Adrenal gland (tissue), 12 donors: Measurements from ENCODE around the gene ABCB11. TPM values are rescaled to one million over a fixed set of nuclear protein-coding genes. Genes with fewer than 3 reads are reported as not detected.

Source experiments
- DNase-seq, 7 donors: peaks; one replicate each; pipeline ENCODE4 v3.0.0-alpha.2; 2019 to 2020
- H3K27ac ChIP-seq, 5 donors: fragments of 200-600 bp; sonication (generic) in 4 of 5; 1 replicate in 3 of 5; 2 replicates in 2 of 5; pipeline versions ENCODE4 v1.5.1 to v1.8.0; 2016 to 2020; ENCODE audit warnings: mild to moderate bottlenecking in 1 of 5
- H3K27me3 ChIP-seq: fragments of 200-600 bp; 2 replicates; pipeline ENCODE4 v1.8.0; 2021
- H3K36me3 ChIP-seq, 2 donors: fragments of 200-600 bp; replicated peaks in 1 of 2; 1 replicate in 1 of 2; 2 replicates in 1 of 2; pipeline versions ENCODE4 v1.5.1 to v1.8.0; 2018 to 2022
- H3K4me1 ChIP-seq, 2 donors: fragments of 200-600 bp; replicated peaks in 1 of 2; 1 replicate in 1 of 2; 2 replicates in 1 of 2; pipeline versions ENCODE4 v1.5.1 to v1.8.0; 2018 to 2021
- H3K4me3 ChIP-seq, 4 donors: fragments of 200-600 bp; sonication (generic) in 3 of 4; one replicate each; pipeline ENCODE4 v1.5.1; 2016 to 2018
- H3K9me3 ChIP-seq, 3 donors: fragments of 200-600 bp; sonication (generic) in 1 of 3; replicated peaks in 1 of 3; 1 replicate in 2 of 3; 2 replicates in 1 of 3; pipeline versions ENCODE4 v1.5.1 to v1.8.0; 2016 to 2021
- CTCF ChIP-seq, 6 experiments: fragments of 450-650 bp in 4 of 6; fragments of 200-600 bp in 2 of 6; sonication (generic) in 1 of 6; IDR thresholded peaks; 1 replicate in 5 of 6; 2 replicates in 1 of 6; pipeline versions ENCODE4 v1.5.1 to v1.8.0; 2016 to 2021; ENCODE audit warnings: antibody characterized with exemption in 6 of 6, mild to moderate bottlenecking in 2 of 6, moderate library complexity in 1 of 6
- POLR2A ChIP-seq, 2 donors: fragments of 450-650 bp; IDR thresholded peaks; one replicate each; pipeline ENCODE4 v1.6.1; 2017; ENCODE audit warnings: antibody characterized with exemption in 2 of 2, mild to moderate bottlenecking in 2 of 2, moderate library complexity in 1 of 2
- WGBS, 4 donors: extraction: QIAGEN DNeasy Blood & Tissue Kit in 2 of 4; methylation state at CpG; one replicate each; pipeline versions ENCODE4 v1.1.5 to v1.1.7; 2013 to 2017; 5-methylcytosine and 5-hydroxymethylcytosine counted together
- intact Hi-C, 2 donors: fragments of 100-400 bp; cut with DNase I; formaldehyde crosslinking; loops; one replicate each; pipeline versions ENCODE4 v1.14.1 to v1.15.0; 2022 to 2023
- polyA plus RNA-seq, 3 donors: library from polyadenylated mRNA; stranded (reverse); fragments of 200-250 nt in 2 of 3; fragments of 350-450 nt in 1 of 3; fragmentation: Illumina TruSeq in 1 of 3; extraction: RNeasy Lipid Tissue Mini Kit (QIAGEN cat#74804) in 1 of 3; gene quantifications; one replicate each; pipeline ENCODE4 v1.2.3, GENCODE V29; 2013 to 2014
- total RNA-seq, 9 donors: library from RNA; depleted of rRNA in 4 of 9; stranded (reverse); fragments of >200 nt in 4 of 9; fragments of 120-200 nt in 1 of 9; fragmentation: NEBNext Ultra II Directional in 1 of 9; extraction: Animal tissue kit (Norgen Biotek cat#: 25700) in 1 of 9; gene quantifications; one replicate each; pipeline versions ENCODE4 v1.1.0 to v1.2.4, GENCODE V29; 2013 to 2023
- donor health status: healthy with polysubstance abuse.
- donor health status: Bipolar disorder and iron deficiency.
- donor health status: DM: yes; HTN: yes; CAD: no.
- donor health status: DM: no; HTN: no; CAD: no.
- donor health status: DM: no; HTN: no; CAD: no.
- donor health status: DM: yes; HTN: yes; CAD: no.

The ABCB11 gene
- total and polyA plus RNA-seq, 12 donors, result 0.05 to 1.4 (median 0.31) TPM; not detected in 7

GRCh38 chr2:169010633-169011460, 20.3 kb downstream of the ABCB11 start:
- Histone ChIP-seq H3K27ac (no peak overlapping the region), H3K9me3 (no peaks in the 10 kb centered on the region), H3K4me3 (no peak overlapping the region), H3K27me3 (no peaks in the 10 kb centered on the region), H3K4me1 (no peaks in the 10 kb centered on the region), H3K36me3 (no peaks in the 10 kb centered on the region)
- no peak for DNase-seq
- TF ChIP-seq CTCF (IDR thresholded peaks at IDR 0.05) (no peak), POLR2A (IDR thresholded peaks at IDR 0.05) (no peak)
- WGBS, 4 donors, result 80 to 88% (median 86%) methylated on average over 8 of the region's 8 CpGs
- intact Hi-C loops, result no loop called here

- Histone ChIP-seq H3K9me3 (no peaks in the 10 kb centered on the region), H3K4me1 (no peaks in the 10 kb centered on the region), H3K27me3 (no peaks in the 10 kb centered on the region), H3K27ac (no peak overlapping the region), H3K4me3 (no peak overlapping the region), H3K36me3 (no peaks in the 10 kb centered on the region)
- no peak for DNase-seq
- 40 to 51% (median 48%) methylated on average over 3 of the region's 3 CpGs for WGBS, 4 donors
- intact Hi-C loops, result no loop called here
- no peak for TF ChIP-seq CTCF (IDR thresholded peaks at IDR 0.05)
- no peak for TF ChIP-seq POLR2A (IDR thresholded peaks at IDR 0.05)
These were observed 21.1 kb downstream of the ABCB11 start for GRCh38 chr2:169009865-169010579.

GRCh38 chr2:169007941-169008340, 23.2 kb downstream of the ABCB11 start:
- H3K27ac ChIP-seq, result no peak overlapping the region
- H3K4me3 ChIP-seq, result no peak overlapping the region
- intact Hi-C loops, result no loop called here
- DNase-seq, result no peak
- TF ChIP-seq CTCF (IDR thresholded peaks at IDR 0.05), result no peak
- no peak for TF ChIP-seq POLR2A (IDR thresholded peaks at IDR 0.05)
- no peaks in the 10 kb centered on the region for H3K36me3 ChIP-seq
- no peaks in the 10 kb centered on the region for H3K27me3 ChIP-seq
- no peaks in the 10 kb centered on the region for H3K9me3 ChIP-seq
- 76 to 86% (median 81%) methylated on average over 2 of the region's 2 CpGs for WGBS, 4 donors
- H3K4me1 ChIP-seq, result no peaks in the 10 kb centered on the region

GRCh38 chr2:169007356-169007755, 23.8 kb downstream of the ABCB11 start:
- Histone ChIP-seq H3K27me3 (no peaks in the 10 kb centered on the region), H3K4me1 (no peaks in the 10 kb centered on the region), H3K27ac (no peak overlapping the region), H3K4me3 (no peak overlapping the region), H3K9me3 (no peaks in the 10 kb centered on the region), H3K36me3 (no peaks in the 10 kb centered on the region)
- no peak for DNase-seq
- 73 to 80% (median 77%) methylated on average over 3 of the region's 3 CpGs for WGBS, 4 donors
- intact Hi-C loops, result no loop called here
- TF ChIP-seq CTCF (IDR thresholded peaks at IDR 0.05) (no peak), POLR2A (IDR thresholded peaks at IDR 0.05) (no peak)
